GM23338 (cell line): Measurements from ENCODE around the gene HAUS8. TPM values are rescaled to one million over a fixed set of nuclear protein-coding genes. Genes with fewer than 3 reads are reported as not detected.

Experiments
- ATAC-seq: fragments of 200-7000 bp; cut with Tn5 transposase; 3 replicates; pipeline ENCODE4 v1.9.1; 2020
- DNase-seq: peaks from one replicate; pipeline ENCODE4 v3.0.0-alpha.2; 2015; ENCODE audit warnings: low spot score
- H2AFZ ChIP-seq: fragments of 200-600 bp; sonication (generic); 2 replicates; pipeline ENCODE4 v1.8.0; 2016; ENCODE audit warnings: antibody characterized with exemption, mild to moderate bottlenecking, moderate library complexity
- H3F3A ChIP-seq: fragments of 200-600 bp; sonication (generic); replicated peaks from 2 replicates; pipeline ENCODE4 v1.8.0; 2017; ENCODE audit warnings: antibody characterized with exemption, mixed run types, low read depth
- H3K27ac ChIP-seq: fragments of 200-600 bp; sonication (generic); 2 replicates; pipeline ENCODE4 v1.6.1; 2016; ENCODE audit warnings: low read depth
- H3K27me3 ChIP-seq: fragments of 200-600 bp; sonication (generic); 2 replicates; pipeline ENCODE4 v1.8.0; 2016; ENCODE audit warnings: mild to moderate bottlenecking, mixed run types, moderate library complexity; ENCODE audit not compliant: insufficient read depth
- H3K36me3 ChIP-seq: fragments of 200-600 bp; sonication (generic); 2 replicates; pipeline ENCODE4 v1.8.0; 2016; ENCODE audit warnings: mild to moderate bottlenecking; ENCODE audit not compliant: insufficient read depth
- H3K4me1 ChIP-seq: fragments of 200-600 bp; sonication (generic); 2 replicates; pipeline ENCODE4 v1.8.0; 2016; ENCODE audit warnings: mild to moderate bottlenecking, moderate library complexity; ENCODE audit not compliant: insufficient read depth
- H3K4me2 ChIP-seq: fragments of 200-600 bp; sonication (generic); 2 replicates; pipeline ENCODE4 v1.7.1; 2017; ENCODE audit warnings: mixed run types
- H3K4me3 ChIP-seq: fragments of 200-600 bp; sonication (generic); 2 replicates; pipeline ENCODE4 v1.6.1; 2016; ENCODE audit warnings: mixed run types
- H3K79me2 ChIP-seq: fragments of 200-600 bp; sonication (generic); replicated peaks from 2 replicates; pipeline ENCODE4 v1.8.0; 2017; ENCODE audit warnings: mild to moderate bottlenecking; ENCODE audit not compliant: insufficient read depth
- H3K9me2 ChIP-seq: fragments of 200-600 bp; sonication (generic); 2 replicates; pipeline ENCODE4 v1.8.0; 2017; ENCODE audit not compliant: insufficient read depth
- H4K20me1 ChIP-seq: fragments of 200-600 bp; sonication (generic); replicated peaks from 2 replicates; pipeline ENCODE4 v1.8.0; 2017; ENCODE audit warnings: mild to moderate bottlenecking; ENCODE audit not compliant: insufficient read depth
- H3K27ac Mint-ChIP-seq: 2 replicates; pipeline ENCODE4 v1.8.0; 2020; ENCODE audit warnings: inconsistent platforms, mild to moderate bottlenecking, moderate library complexity, mixed read lengths
- H3K27me3 Mint-ChIP-seq: 3 replicates; pipeline ENCODE4 v1.8.0; 2022; ENCODE audit warnings: low read depth, mild to moderate bottlenecking, moderate library complexity, mixed read lengths, inconsistent platforms; ENCODE audit not compliant: insufficient read depth, poor library complexity
- H3K36me3 Mint-ChIP-seq: 3 replicates; pipeline ENCODE4 v1.8.0; 2021; ENCODE audit warnings: low read depth, mild to moderate bottlenecking, inconsistent platforms, moderate library complexity, mixed read lengths
- H3K4me1 Mint-ChIP-seq: 3 replicates; pipeline ENCODE4 v1.8.0; 2020; ENCODE audit warnings: mild to moderate bottlenecking, inconsistent platforms, mixed read lengths
- H3K4me3 Mint-ChIP-seq: 3 replicates; pipeline ENCODE4 v1.8.0; 2021; ENCODE audit warnings: moderate library complexity, mild to moderate bottlenecking, inconsistent platforms, mixed read lengths
- H3K9me3 Mint-ChIP-seq: 3 replicates; pipeline ENCODE4 v1.8.0; 2020; ENCODE audit warnings: moderate library complexity, mild to moderate bottlenecking, inconsistent platforms, mixed read lengths
- ETS1 ChIP-seq: IDR thresholded peaks from 2 replicates; pipeline ENCODE4 v1.6.1; 2016; ENCODE audit warnings: antibody characterized with exemption
- EZH2 ChIP-seq: fragments of 200-600 bp; sonication (generic); IDR thresholded peaks from one replicate; pipeline ENCODE4 v1.8.0; 2017; ENCODE audit warnings: antibody characterized with exemption, mild to moderate bottlenecking, low read depth; ENCODE audit not compliant: unreplicated experiment
- EZH2phosphoT487 ChIP-seq: fragments of 200-600 bp; sonication (generic); IDR thresholded peaks from one replicate; pipeline ENCODE4 v1.8.1; 2018; ENCODE audit warnings: antibody characterized with exemption; ENCODE audit not compliant: unreplicated experiment
- NANOG ChIP-seq: IDR thresholded peaks from 2 replicates; pipeline ENCODE4 v1.6.1; 2016; ENCODE audit warnings: antibody characterized with exemption, borderline replicate concordance
- POLR2AphosphoS5 ChIP-seq: IDR thresholded peaks from 2 replicates; pipeline ENCODE4 v1.6.1; 2016; ENCODE audit warnings: antibody characterized with exemption, low read depth
- STAT1 ChIP-seq: IDR thresholded peaks from one replicate; pipeline ENCODE4 v1.6.1; 2016; ENCODE audit warnings: antibody characterized with exemption; ENCODE audit not compliant: unreplicated experiment
- ZNF331 ChIP-seq: fragments of 250-450 bp; sonication (Bioruptor Pico); IDR thresholded peaks from 2 replicates; pipeline ENCODE4 v1.5.0; 2020; ENCODE audit warnings: low read depth, mild to moderate bottlenecking, moderate library complexity
- polyA plus RNA-seq: library from polyadenylated mRNA; unstranded; fragments of >200 nt; fragmentation: Nextera tagmentation; extraction: Ambion mirVana; gene quantifications from 2 replicates; pipeline ENCODE4 v1.2.1, GENCODE V29; 2016
- total RNA-seq: library from RNA; depleted of rRNA; stranded (reverse); fragments of >200 nt; shearing (Covaris generic); gene quantifications from 2 replicates; pipeline ENCODE4 v1.2.3, GENCODE V29; 2014
- TF ChIP-seq, protein P1 (sequence below): fragments of 250-450 bp; sonication (Bioruptor Pico); IDR thresholded peaks from 2 replicates; pipeline ENCODE4 v1.5.0; 2020; ENCODE audit warnings: mild to moderate bottlenecking, moderate library complexity

The HAUS8 gene
- total and polyA plus RNA-seq, 2 experiments from 2014 or later, result 11.1 to 33.3 TPM

- TF ChIP-seq, protein P1, sequence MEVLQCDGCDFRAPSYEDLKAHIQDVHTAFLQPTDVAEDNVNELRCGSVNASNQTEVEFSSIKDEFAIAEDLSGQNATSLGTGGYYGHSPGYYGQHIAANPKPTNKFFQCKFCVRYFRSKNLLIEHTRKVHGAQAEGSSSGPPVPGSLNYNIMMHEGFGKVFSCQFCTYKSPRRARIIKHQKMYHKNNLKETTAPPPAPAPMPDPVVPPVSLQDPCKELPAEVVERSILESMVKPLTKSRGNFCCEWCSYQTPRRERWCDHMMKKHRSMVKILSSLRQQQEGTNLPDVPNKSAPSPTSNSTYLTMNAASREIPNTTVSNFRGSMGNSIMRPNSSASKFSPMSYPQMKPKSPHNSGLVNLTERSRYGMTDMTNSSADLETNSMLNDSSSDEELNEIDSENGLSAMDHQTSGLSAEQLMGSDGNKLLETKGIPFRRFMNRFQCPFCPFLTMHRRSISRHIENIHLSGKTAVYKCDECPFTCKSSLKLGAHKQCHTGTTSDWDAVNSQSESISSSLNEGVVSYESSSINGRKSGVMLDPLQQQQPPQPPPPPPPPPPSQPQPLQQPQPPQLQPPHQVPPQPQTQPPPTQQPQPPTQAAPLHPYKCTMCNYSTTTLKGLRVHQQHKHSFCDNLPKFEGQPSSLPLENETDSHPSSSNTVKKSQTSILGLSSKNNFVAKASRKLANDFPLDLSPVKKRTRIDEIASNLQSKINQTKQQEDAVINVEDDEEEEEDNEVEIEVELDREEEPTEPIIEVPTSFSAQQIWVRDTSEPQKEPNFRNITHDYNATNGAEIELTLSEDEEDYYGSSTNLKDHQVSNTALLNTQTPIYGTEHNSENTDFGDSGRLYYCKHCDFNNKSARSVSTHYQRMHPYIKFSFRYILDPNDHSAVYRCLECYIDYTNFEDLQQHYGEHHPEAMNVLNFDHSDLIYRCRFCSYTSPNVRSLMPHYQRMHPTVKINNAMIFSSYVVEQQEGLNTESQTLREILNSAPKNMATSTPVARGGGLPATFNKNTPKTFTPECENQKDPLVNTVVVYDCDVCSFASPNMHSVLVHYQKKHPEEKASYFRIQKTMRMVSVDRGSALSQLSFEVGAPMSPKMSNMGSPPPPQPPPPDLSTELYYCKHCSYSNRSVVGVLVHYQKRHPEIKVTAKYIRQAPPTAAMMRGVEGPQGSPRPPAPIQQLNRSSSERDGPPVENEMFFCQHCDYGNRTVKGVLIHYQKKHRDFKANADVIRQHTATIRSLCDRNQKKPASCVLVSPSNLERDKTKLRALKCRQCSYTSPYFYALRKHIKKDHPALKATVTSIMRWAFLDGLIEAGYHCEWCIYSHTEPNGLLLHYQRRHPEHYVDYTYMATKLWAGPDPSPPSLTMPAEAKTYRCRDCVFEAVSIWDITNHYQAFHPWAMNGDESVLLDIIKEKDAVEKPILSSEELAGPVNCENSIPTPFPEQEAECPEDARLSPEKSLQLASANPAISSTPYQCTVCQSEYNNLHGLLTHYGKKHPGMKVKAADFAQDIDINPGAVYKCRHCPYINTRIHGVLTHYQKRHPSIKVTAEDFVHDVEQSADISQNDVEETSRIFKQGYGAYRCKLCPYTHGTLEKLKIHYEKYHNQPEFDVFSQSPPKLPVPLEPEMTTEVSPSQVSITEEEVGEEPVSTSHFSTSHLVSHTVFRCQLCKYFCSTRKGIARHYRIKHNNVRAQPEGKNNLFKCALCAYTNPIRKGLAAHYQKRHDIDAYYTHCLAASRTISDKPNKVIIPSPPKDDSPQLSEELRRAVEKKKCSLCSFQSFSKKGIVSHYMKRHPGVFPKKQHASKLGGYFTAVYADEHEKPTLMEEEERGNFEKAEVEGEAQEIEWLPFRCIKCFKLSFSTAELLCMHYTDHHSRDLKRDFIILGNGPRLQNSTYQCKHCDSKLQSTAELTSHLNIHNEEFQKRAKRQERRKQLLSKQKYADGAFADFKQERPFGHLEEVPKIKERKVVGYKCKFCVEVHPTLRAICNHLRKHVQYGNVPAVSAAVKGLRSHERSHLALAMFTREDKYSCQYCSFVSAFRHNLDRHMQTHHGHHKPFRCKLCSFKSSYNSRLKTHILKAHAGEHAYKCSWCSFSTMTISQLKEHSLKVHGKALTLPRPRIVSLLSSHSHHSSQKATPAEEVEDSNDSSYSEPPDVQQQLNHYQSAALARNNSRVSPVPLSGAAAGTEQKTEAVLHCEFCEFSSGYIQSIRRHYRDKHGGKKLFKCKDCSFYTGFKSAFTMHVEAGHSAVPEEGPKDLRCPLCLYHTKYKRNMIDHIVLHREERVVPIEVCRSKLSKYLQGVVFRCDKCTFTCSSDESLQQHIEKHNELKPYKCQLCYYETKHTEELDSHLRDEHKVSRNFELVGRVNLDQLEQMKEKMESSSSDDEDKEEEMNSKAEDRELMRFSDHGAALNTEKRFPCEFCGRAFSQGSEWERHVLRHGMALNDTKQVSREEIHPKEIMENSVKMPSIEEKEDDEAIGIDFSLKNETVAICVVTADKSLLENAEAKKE (CRISPR knock-in tag), result no peak
- no peak for TF ChIP-seq NANOG
These were observed 29.2 kb downstream of the HAUS8 start (continued) for GRCh38 chr19:17045907-17046502.

GRCh38 chr19:17043744-17044143 lies 31.5 kb downstream of the HAUS8 start:
- Mint-ChIP-seq H3K27ac (no peak overlapping the region; the same call in 1 of the 2 replicates), H3K4me1 (peaks cover 4% of the 10 kb centered on the region; the same call in 2 of the 3 replicates), H3K9me3 (peaks cover 3% of the 10 kb centered on the region; the same call in 1 of the 3 replicates), H3K27me3 (peaks cover 10% of the 10 kb centered on the region), H3K36me3 (peaks cover 6% of the 10 kb centered on the region), H3K4me3 (no peak overlapping the region)
- ATAC-seq (no peak; the same call in 2 of the 3 replicates), DNase-seq (no peak)
- H3K79me2 ChIP-seq, result no peaks in the 10 kb centered on the region
- no peak overlapping the region for H2AFZ ChIP-seq
- H3K9me2 ChIP-seq, result no peaks in the 10 kb centered on the region
- no peak overlapping the region for H3K4me3 ChIP-seq
- no peaks in the 10 kb centered on the region for H3K27me3 ChIP-seq
- no peaks in the 10 kb centered on the region; the same call in 1 of the 2 replicates for H3K36me3 ChIP-seq
- no peaks in the 10 kb centered on the region for H3K4me1 ChIP-seq
- no peak overlapping the region for H3K4me2 ChIP-seq
- no peaks in the 10 kb centered on the region; the same call in 1 of the 2 replicates for H4K20me1 ChIP-seq
- 0 out of 2 replicates have a peak, but pooled peaks cover 3% of the 10 kb centered on the region for H3F3A ChIP-seq
- no peak overlapping the region for H3K27ac ChIP-seq
- TF ChIP-seq, protein P1 (CRISPR knock-in tag), result no peak
- TF ChIP-seq STAT1, result no peak
- TF ChIP-seq EZH2phosphoT487, result no peak
- no peak for TF ChIP-seq ETS1
- TF ChIP-seq EZH2, result no peak
- TF ChIP-seq ZNF331, result no peak
- TF ChIP-seq POLR2AphosphoS5, result no peak
